HL-60/S4 treated with retinoic acid at 250 ng/mL for 4 days and 3 days (cell line): ENCODE measurements around the gene GTPBP3.
"Not testable (repeated sequence)": the region's sequence is repeated elsewhere in the genome, so short reads cannot be mapped to it uniquely, and the experiment has no call there.

ENCODE experiments used
- in situ Hi-C: fragments of 300-500 bp; cut with MboI; formaldehyde crosslinking; loops from 2 replicates; pipeline ENCODE4 v1.7.0; 2022; ENCODE audit warnings: low sequenced_read_pairs

The GTPBP3 gene, protein sequence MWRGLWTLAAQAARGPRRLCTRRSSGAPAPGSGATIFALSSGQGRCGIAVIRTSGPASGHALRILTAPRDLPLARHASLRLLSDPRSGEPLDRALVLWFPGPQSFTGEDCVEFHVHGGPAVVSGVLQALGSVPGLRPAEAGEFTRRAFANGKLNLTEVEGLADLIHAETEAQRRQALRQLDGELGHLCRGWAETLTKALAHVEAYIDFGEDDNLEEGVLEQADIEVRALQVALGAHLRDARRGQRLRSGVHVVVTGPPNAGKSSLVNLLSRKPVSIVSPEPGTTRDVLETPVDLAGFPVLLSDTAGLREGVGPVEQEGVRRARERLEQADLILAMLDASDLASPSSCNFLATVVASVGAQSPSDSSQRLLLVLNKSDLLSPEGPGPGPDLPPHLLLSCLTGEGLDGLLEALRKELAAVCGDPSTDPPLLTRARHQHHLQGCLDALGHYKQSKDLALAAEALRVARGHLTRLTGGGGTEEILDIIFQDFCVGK

DNA sequence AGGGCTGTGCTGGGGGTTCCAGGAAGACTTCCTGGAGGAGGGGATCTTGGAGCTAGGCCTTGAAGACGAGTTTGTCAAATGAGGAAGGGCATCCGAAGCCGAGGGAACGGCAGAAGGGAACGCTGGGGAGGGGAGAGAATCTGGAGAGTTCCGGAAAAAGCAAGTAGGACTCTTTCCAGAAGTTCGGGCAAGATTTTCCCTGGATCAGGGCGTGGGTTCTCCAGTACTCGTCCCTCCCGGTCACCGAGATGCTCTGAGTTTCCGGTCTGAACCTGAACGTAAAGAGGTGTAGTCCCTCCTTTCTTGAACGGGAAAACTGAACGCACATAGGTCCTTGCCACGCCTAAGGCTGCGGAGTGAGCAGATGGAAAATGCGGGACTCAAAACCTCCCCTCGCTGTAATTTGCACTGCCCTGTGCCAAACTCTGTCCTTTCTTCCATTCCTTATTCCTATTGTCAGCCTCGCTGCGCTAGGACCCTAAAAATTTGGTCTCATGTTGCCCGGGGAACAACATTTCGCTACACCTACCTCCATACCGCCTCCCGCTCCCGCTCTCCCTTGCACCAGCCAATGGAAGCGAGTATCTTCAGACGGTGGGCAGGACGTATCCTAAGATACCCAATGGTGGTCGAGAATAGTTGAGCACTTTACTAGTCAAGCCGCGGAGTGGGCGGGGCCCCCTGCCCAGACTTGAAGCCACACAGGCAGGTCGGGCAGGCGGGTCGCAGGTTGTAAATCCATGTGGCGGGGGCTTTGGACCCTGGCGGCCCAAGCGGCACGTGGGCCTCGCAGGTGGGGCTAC is at the start of gene GTPBP3:
Gene GTPBP3 (plus strand): TSS at position 682 of the 803 bp plus-strand sequence. CDS start 59 bp downstream, at position 741.
- in situ Hi-C loops = no loop called here

DNA sequence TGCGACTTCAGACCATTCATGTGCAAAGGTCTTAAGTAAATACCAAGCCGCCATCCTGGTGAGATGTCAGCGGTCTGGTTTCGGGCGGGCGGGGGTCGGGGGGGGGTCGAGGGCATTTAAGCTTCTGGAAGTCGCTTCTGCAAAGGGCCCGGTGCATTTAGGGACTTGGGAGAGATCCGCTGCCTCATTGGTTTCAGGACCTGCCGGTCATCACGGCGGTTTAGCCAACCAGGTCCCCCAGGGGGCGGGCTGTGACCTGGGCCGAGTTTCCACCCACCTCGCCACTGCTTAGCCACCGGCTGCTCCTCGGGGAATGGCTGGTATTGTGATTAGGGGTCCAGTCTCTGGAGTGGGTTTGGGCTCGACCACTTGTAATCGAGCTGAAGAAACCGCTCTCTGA is 47.9 kb upstream of the GTPBP3 start:
- in situ Hi-C loops = loop anchor here (10.0 kb wide), 1 partner anchor 215 kb away; the partner anchor contains the start of genes HAUS8 and MYO9B

DNA sequence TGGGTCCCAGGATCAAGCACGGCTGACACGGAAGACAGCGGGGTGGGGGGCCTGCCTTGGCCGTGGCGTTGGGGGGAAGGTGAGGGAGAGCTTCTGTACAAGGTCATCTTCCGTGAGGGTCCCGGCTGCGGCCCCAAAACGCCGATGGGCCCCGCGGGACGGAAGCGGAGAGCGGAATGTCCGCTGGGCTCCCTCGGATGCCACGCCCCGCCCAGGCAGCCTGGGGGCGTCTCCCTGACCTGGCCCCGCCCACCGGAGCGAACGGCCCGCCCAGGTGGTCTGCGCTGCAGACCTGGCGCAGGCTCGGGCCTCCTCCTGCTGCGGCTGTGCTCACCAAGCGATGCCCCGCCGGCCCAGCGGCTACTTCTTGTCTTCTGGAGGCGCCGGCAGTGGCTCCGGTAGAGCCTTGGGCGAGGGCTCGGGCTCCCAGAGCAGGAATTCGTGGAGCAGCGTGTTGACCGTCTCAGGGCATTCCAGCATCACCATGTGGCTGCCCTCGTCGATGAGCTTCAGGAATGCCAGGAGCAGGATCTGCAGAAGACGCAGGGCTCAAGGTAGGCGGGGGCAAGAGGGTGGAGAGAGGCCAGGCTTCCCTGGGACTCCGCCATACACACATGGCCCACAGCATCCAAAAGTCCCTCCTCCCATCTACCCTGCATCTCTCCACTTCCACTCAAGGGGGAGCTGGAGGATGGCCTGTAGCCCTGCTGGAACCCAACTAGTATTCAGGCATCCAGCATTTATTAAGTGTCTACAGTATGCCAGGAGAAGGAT is 44.9 kb upstream of the GTPBP3 start:
- in situ Hi-C loops = no loop called here

DNA sequence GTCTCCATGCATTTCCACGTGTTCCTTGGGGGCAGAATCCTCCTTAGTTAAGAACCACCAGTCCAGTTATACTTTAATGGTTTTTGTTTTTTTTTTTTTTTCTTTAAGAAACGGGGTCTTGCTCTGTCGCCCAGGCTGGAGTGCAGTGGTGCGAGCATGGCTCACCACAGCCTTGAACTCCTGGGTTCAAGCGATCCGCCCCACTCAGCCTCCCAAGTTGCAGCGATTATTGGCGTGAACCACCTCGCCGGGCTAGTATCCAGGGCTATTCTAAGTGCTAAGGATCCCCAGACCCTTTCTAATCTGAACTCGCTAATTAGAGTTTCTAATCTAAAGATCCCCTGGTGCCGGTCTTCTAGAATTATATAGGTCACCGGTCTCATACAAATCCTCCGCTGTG is 43.7 kb upstream of the GTPBP3 start:
- in situ Hi-C loops = no loop called here

DNA sequence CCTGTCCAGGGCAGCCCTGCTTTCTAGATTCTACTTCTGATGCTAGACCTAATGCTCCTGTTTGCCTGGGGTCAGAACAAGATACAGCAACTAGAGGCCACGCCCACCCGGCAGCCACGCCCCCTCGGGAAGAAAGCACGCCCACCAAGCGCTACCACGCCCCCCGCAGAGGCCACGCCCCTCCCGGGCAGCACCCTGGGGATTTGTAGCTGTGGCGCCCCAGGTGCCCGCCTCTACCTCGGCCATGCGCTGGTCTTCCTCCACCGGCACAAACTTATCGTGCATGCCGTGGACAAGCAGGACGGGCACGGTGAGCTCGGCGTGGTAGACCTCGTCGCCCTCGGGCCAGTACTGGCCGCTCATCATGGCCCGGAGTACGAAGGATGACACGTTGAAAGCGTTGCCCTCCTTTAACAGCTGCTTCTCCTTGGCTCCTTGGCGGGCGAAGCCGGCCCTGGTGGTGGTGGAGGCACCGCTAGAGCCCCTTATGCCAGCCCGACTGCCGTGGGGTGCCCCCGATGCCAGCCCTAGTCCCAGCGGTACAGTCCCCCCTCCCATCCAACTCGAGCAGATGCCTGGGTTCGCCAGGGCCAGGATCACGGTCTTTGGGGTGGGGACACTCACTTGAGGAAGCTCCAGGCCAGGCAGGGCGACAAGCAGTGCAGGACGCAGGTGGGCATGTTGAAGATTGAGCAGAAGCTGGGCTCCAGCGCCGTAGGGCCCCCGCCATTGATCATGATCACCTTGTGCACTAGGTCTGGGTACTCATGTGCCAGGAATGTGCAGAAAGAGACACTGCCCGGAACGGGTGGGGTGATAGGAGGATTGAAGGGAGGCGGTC is 43.1 kb upstream of the GTPBP3 start:
- in situ Hi-C loops = no loop called here

DNA sequence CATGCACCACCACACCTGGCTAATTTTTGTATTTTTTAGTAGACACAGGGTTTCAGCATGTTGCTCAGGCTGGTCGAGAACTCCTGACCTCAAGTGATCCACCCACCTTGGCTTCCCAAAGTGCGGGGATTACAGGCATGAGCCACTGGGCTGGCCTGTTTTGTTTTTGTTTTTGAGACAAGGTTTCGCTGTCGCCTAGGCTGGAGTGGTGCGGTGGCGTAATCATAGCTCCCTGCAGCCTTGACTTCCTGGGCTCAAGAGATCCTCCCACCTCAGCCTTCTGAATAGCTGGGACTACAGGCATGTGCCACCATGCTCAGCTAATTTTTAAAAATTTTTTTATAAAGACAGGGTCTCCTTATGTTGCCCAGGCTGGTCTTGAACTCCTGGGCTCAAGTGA is 41.8 kb upstream of the GTPBP3 start:
- in situ Hi-C loops = not testable (repeated sequence)

DNA sequence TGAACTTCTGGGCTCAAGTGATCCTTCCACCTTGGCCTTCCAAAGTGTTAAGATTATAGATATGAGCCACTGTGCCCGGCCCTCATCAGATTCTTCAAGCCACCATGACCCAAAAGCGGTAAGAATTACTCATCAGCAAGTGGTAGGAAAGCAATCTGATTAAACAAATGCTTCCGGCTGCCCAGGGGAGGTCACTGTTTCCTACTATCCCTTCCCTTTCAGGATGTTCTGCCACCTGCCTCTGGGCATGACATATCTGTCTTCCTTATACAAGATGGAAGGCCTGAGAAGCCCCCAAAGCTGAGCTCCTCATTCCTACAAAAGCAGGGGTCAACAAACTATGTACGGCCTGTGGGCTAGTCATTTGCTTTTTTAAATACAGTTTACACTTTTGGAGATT is 41.1 kb upstream of the GTPBP3 start:
- in situ Hi-C loops = no loop called here

DNA sequence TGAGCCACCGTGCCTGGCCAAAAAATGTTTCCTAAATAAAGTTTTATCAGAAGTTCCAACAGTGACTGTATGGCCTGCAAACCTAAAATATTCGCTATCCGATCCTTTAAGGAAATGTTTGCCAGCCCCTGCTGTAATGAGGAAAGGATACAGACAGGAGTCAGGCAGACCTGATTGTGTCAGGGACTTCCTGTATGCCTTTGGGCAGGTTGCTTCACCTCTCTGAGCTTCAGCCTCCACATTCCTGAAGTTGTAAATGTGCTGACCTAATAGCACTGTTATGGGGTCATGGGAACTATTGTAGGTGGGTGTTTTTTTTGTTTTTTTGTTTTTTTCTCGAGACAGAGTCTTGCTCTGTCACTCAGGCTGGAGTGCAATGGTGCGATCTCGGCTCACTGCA is 40.4 kb upstream of the GTPBP3 start:
- in situ Hi-C loops = no loop called here

DNA sequence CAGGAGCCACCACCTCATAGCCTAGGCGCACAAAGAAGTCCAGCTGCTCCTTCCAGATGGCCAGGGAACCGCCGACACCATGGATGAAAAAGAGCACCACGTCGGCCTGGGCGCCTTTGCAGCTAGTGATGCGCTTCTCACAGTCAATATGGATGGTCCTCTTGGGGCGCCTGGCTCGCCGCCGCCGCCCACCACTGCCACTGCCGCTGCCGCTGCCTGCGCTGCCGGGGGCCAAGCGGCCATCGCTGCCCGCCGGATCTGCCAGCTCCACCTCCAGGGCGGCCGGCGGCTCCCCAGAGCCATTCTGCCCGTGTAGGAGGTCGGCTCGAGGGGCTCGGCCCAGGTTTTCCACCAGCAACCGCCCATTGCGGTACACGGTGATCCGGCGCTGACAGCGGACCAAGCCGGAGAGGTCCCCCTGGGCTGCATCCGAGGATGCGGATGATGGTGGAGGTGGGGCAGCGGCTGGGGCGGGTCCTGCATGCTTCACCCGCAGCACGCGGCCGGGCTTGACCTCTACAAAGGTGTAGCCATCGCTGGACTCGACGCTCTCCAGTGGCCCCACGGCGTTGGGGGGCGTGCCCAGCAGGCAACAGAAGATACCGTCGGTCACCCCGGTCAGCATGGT is 36.2 kb upstream of the GTPBP3 start:
- in situ Hi-C loops = no loop called here

DNA sequence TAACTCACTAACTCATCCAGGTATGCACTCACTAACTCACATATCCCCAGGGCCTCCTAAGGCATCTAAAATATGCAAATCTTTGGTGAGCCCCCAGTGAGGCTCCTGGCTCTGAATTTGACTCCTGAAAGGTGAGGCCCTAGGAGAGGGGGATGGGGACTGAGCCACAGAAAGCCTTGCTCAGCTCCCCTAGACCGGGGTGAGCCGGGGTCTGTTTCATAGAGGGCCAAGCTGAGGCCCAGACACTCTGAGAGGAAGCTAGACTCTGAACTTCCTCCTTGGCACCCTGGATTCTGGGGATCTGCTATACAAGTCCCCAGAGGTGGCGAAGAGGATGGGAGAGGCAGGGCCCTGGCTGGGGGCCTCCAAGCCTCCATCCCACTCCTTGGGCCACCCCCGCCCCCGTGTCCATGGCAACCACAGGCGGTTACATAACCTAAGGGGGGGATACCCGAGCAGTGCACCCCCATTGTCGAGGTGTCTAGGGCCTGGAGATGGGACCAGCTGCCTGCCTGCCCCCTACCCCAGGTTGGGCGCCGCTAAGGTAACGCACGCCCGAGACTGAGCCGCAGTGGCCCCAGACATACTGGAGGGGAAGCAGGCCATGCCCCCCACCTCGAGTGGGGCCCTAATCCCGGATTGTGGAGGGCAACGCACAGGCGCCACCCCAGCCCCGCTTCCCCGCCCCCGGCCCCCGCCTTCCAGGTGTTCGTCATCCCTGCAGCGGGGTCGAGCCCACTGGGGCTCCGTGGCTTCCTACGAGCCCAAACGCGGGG is 34.8 kb upstream of the GTPBP3 start:
- in situ Hi-C loops = no loop called here

DNA sequence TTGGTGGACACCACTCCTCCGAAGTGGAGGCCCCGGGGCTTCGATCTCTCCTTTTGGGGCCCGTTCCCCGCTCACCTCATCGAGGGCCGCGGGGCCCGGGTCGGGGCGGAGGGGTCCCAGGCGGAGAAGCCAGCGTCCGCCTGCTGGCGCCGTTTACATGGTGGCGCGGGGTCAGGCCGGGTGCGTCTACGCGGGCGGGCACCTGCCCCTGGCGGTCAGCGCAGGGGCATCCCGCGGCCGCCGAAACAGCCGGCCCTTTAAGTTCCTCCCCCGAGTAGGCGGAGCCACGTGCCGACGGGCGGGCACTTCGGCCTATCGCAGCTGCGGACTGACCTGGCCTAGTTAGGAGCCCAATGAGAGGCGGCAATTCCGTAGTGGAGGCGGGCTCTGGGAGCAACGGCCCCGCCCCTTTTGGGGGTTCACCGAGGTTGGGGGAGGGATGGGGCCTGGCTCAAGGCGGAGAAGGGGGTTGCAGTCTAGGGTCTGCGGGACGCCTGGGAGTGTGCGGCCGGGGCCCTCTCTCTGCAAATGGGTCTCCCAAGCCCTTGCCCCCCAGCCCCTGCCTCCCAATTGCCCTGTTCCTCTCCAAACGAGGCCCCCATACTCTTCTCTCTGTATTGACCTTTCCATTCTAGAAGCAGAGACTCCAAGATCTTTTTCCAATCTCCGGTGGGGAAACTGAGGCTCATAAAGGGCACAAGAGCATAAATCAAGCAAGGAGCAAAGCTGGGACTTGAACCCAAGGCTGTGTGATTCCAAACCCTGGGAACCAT is 34.0 kb upstream of the GTPBP3 start, which contains the start of gene ABHD8:
Gene ABHD8 (minus strand): TSS at position 259 of the 773 bp plus-strand sequence. CDS start 1,809 bp downstream, outside the sequence.
- in situ Hi-C loops = no loop called here

DNA sequence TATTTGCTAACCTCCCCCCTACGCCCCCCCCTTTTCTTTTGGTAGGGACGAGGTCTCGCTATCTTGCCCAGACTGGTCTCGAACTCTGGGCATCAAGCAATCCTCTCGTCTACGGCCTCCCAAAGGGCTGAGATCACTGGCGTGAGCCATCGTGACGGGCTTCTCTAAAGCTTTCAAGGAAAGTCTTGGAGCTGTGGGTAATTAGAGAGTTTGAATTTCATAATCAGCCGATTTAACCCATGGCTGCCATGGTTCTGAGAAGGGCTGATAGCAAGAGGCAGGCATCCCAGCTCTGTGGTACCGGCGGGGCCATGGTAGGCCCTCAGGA is 33.4 kb upstream of the GTPBP3 start:
- in situ Hi-C loops = no loop called here

DNA sequence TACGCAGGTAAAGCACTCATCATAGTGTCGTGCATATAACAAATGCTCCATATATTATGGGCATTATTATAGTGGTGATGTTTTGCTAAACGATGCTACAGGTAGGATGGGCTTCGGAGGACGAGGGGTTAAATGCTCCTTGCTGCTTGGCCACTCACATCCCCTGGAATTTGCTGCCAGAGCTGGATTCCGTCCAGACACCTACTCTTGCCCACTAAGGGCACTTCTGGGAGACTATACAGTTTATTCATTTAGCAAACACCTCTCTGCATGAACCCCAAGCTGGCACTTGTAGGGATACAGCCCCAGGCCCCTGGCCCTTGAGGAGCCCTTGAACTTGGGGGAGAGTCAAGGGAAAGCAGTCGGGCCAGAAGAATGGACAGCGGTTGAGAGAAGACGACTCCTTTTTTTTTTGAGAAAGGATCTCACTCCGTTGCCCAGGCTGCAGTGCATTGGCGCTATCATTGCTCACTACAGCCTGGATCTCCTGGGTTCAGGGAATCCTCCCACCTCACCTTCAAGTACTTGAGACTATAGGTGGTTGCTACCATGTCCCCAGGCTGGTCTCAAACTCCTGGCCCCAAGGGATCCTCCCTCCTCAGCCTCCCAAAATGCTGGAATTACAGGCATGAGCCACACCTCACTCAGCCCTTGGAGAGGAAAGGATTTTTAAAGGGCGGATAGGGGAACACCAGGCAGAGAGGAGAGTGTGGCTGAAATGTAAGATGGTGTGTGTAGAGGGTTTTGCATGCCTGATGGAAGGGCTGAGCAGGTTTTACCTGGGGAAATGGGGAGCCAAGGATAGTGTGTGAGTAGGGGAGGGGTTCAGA is 32.8 kb upstream of the GTPBP3 start:
- in situ Hi-C loops = no loop called here

DNA sequence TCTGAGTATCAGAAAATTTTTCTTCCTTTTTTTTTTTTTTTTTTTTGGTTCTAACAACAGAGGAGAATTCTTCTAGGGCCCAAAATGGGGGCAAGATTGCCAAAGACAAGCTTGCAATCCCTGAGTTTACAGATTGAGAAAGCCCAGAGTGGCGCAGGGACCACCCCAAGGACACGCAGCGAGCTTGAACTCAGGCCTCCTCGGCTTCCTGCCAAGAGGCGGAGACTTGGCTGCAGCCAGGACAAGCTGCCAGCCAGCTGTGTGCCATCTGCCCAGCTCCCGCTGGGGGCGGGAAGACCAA is 32.2 kb upstream of the GTPBP3 start:
- in situ Hi-C loops = no loop called here

DNA sequence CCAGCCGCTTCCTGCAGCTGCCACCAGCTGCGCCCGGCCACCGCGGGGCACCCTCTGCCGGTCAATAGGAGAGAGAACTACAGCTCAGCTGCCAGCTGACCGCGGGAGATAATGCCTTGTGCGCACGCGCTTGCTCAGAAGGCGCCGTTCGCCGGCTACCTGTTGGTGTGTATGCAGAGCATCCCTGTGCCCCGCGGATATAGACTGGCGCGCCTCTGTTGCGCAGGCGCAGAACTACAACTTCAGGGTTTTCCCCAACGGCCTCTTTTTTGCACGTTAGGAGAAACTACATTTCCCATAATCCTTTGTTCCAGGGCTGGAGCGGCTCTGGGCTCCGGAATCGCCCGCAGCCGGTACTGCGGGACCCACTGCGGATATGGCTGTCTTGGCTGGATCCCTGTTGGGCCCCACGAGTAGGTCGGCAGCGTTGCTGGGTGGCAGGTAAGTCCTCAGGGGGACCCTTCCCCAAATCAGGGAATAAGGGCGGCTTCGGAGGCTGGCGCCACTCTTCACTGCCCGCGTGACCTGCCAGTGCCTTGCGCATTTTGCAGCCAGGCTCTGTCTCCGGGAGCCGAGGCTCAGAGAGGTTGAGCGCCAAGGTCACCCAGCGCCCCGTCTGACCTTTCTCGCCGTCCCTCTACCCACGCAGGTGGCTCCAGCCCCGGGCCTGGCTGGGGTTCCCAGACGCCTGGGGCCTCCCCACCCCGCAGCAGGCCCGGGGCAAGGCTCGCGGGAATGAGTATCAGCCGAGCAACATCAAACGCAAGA is 31.7 kb upstream of the GTPBP3 start, which contains the start of gene MRPL34:
Gene MRPL34 (plus strand): TSS at position 356 of the 768 bp plus-strand sequence. CDS start 21 bp downstream, at position 377.
- in situ Hi-C loops = no loop called here

DNA sequence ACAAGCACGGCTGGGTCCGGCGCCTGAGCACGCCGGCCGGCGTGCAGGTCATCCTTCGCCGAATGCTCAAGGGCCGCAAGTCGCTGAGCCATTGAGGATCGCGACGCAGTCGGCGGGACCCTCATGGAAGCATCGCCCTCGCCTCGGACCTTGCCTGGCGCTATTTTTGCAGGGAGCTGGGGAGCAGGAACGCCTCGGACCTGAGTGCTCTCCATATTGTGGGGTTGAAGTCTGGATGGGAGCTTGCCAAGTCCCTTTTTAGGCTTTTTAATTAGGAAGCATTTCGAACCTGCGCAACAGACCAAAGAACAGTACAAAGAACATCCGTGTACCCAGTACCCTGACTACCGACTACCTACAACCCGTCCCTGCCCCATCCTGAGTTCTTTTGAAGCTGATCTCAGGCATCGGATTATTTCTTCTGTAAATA is 31.1 kb upstream of the GTPBP3 start:
- in situ Hi-C loops = no loop called here
